GM21447 (cell line): ENCODE results near the gene OPN3.
A peak's percentile ranks its signal among the peaks of the same experiment; 100 is the strongest.

Experiments
- ATAC-seq: cut with Tn5 transposase; IDR thresholded peaks from one replicate; pipeline ENCODE4 v1.9.1; 2021; ENCODE audit not compliant: unreplicated experiment

OPN3 gene

DNA sequence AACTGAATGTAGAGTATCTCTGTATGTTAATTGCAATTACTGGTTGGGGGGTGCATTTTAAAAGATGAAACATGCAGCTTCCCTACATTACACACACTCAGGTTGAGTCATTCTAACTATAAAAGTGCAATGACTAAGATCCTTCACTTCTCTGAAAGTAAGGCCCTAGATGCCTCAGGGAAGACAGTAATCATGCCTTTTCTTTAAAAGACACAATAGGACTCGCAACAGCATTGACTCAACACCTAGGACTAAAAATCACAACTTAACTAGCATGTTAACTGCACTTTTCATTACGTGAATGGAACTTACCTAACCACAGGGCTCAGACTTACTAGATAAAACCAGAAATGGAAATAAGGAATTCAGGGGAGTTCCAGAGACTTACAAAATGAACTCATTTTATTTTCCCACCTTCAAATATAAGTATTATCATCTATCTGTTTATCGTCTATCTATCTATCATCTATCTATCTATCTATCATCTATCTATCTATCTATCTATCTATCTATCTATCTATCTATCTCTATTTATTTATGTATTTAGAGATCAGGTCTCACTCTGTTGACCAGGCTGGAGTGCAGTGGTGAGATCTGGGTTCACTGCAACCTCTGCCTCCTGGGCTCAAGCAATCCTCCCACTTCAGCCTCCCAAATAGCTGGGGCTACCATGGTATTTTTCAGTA is 47.8 kb downstream of the OPN3 start:
- peak; percentile 68 for ATAC-seq

DNA sequence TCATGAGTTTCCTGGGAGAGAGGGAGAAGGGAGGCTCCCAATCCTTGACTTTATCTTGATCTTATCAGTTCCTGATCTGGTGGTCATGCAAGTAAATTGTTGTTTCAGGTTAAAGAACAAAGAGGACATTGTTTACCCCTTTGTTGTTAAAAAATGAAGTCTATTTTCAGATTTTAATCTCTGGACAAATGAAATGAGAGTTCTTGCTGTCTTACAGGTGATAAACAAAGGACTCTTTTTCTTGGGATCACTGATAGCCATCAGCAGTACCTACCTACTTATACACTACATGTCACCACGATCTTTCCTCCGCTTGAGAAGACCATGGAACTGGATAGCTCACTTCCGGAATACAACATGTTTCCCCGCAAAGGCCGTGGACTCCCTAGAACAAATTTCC is 48.4 kb downstream of the OPN3 start:
- ATAC-seq, result no peak

DNA sequence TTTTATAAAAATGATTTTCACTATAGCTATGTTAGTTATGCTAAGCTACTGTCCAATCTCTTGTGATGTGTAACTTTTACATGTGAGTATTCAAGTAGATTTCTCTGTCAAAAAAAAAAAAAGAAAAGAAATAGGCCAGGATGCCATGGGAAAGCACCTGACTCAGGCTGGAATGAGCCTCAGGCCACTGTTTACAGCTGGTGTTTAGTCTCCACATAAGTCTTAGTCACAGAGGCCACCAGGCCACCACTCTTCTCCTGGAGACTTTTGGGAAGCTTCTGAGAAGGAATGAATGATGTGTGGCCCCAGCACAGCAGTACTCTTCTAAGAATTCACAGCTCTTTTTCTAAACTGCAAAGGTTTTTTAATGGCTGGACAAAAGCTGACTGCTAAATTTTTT is 48.9 kb downstream of the OPN3 start:
- ATAC-seq, result no peak

DNA sequence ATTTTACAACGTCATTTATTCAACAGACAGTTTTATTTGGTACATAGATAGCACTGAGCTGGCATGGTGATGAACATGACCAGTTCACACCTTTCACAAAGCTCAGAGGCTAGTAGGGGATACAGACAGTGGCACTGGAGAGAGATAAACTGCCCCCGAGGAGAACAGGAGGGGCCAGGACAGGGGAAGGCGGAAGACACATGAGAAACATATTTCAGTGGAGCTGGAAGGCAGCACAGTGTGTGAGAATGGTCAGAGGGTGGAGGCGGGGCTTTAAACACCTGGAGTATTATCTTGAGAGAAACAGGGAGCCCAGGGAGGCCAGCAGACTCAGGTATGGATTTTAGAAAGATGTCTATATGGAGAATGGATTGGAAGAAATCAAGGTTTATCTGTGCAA is 49.5 kb downstream of the OPN3 start:
- no peak for ATAC-seq

DNA sequence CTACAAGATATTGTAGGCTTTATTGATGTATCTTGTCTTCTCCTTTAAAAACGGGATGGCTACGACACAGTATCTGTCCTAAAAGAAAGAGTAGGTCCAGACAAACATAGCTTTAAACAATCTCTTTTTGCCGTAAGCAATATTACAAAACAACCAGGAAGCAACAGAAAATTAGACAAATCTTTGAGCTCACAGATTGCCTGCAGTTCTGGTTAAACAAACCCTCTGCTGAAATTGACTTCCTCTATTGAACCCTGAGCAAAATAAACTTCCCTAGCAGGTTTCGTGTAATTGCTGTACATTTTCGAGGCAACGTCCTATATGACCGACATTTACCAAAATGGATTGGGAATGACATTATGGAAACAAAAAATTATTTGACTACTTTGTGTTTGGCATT is 50.6 kb downstream of the OPN3 start:
- no peak for ATAC-seq

DNA sequence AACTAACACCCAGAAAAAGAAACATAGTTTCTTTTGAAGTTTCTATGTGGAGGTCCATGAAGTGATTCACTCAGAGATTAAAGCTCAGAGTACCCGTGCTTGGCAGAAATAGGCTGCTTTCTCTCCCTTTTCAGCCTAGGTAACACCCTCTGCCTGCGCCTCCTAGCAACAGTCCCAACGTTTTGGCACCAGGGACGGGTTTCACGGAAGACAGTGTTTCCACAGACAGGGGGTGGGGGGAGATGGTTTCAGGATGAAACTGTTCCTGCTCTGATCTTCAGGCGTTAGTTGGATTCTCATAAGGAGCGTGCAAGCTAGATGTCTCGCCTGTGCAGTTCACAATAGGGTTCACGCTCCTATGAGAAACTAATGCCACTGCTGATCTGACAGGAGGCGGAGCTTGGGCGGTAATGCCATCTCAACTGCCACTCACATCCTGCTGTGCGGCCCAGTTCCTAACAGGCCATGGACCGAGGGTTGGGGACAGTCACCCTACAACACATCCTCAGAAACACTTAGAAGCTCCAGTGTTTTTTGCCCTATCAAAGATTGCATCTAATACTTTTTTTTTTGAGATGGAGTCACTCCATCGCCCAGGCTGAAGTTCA is 53.2 kb downstream of the OPN3 start:
- no peak for ATAC-seq

DNA sequence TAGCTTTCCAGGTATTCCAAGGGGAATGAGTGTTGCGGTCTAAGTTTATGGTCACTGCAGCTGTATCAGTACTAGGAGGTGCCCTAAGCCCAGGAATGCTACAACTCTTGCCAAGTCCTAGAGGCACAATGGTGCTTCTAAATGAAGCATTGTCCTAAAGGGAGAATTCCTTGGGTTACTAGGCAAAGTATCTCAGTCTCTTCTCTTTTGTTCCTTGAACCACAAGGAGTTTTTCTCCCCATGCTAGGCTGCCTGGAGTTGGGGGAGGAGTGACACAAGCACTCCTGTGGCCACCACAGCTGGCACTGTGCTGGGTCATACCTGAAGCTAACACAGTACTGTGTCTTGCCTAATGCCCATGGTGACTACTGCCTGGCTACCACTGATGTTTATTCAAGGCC is 57.2 kb downstream of the OPN3 start:
- no peak for ATAC-seq

DNA sequence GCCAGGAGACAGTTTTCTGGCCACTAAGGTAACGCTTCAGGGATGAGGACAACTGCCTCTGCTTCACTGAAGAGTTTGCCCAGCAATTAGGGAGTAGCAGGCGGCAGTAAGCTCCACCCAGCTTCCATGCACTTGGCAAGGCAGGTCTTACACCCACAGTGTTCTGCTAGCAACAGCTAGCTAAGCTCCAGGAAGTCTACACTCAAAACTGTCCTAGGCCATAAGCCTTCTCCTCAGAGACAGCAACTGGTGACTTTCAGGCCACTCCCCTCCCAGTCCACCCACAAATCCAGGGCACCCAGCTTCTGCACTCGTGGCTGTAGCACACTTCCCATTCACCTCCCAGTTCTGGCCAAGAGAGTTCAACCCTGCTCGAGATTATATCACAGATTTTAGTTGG is 60.7 kb downstream of the OPN3 start:
- no peak for ATAC-seq

DNA sequence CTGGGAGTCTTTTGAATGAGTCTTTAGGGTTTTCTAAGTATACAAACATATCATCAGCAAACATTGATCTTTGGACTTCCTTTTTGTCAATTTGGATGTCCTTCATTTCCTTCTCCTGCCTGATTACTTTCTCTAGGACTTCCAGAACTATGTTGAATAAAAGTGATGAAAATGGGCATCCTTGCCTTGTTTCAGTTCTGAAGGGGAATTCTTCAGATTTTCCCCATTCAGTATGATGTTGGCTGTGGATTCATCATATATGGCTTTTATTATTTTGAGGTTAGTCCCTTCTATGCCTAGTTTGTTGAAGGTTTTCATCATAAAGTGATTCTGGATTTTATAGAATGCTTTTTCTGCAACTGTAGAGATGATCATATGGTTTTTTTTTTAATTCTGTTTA is 66.0 kb downstream of the OPN3 start:
- no peak for ATAC-seq

DNA sequence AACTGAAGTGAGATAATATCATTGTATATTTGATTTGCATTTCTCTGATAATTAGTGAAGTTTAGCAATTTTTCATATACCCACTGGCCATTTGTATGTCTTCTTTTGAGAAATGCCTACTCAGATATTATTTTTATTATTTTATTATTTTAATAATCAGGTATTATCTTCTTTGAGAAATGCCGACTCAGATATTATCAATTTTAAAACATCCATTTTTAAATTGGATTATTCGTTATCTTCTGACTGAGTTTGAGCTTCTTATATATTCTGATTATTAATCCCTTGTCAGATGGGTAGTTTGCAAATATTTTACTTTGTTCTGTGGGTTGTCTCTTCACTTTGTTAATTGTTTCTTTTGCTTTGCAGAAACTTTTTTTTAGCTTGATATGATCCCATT is 70.3 kb downstream of the OPN3 start:
- no peak for ATAC-seq

DNA sequence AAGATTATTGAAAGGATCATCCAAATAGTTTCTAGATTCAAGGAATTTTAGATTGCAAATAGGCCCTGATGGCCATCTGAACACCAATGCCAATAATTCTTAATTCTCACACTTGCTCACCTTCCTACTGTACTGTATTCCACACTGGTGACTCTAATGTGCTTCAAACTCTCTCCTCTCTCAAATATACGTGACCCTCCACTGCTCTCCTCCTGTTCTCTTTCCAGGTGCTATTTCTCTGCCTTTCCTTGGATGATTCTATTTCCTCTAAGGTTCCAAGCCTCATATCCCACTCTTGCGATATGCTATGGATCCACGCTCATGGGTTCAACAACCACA is 79.4 kb downstream of the OPN3 start:
- no peak for ATAC-seq

DNA sequence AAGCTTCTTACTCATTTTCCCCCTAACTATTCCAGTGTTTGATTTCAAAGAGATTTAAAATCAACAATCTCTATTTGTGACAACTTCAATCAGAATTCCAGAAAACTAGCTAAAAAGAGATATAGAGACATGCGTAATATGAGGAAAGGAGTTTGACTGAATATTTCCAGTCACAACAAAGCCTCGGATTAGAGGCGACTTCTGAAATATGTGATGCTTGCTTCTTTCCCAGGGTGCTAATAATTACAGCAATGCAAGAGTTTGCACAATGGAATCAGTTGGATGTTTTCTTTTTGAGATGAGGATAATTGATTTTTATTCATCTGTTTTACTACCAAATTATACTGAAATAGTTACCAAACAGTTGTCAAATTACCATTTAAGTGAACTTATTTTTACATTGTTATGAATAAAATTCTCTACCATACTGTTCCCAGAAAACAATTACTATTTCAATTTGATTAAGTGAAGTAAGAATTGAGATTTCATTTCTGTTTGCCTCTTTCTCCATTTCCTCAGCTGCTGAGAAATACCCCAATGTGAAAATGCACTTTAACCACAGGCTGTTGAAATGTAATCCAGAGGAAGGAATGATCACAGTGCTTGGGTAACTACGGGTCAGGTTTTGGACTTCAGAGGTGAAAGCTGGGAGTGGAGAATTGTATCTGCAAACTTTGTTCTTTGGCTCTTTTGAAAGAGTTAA is 79.9 kb downstream of the OPN3 start:
- ATAC-seq, result no peak

DNA sequence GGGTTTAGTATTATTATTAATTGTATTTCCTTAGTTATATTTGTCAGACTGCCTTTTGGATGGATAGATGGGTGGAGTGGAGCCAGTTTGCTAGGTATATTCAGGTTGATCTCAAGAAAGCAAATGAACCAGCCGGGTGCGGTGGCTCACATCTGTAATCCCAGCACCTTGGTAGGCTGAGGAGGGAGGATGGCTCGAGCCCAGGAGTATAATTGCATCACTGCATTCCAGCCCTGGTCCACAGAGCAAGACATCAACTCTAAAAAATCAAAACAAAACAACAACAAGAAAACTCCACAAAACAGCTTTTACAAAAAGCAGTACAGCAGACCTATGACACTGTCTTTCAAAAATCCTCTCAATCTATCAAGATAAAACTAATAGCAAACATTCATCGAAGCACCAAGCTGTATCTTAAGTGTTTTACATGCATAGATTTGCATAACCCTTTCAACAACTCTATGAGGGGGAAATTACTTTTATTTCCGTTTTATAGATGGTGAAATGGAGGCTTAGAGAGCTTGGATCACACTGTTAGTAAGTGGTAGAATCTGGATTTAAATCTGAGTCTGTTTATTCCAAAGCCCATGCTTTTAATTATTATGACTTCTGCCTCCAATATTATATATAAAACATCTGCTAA is 82.5 kb downstream of the OPN3 start:
- no peak for ATAC-seq

DNA sequence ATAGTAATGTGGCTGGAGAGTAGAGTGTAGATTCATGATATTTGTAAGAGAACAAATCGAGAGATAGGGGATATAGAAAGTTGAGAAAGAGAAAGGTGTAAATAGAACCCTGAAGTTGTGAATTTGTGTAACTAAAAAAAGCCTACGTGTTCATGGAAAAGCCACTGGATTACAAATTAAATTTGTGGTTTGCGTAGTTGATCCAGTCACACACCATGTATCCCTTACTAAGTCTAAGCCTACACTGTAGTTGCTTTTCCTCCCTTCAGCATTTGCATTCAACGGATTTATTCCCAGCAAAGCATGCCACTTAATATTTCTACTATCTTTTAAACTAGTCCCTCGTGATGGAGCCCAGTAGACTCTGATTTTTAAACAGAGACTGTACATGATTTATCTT is 83.1 kb downstream of the OPN3 start:
- ATAC-seq, result no peak

DNA sequence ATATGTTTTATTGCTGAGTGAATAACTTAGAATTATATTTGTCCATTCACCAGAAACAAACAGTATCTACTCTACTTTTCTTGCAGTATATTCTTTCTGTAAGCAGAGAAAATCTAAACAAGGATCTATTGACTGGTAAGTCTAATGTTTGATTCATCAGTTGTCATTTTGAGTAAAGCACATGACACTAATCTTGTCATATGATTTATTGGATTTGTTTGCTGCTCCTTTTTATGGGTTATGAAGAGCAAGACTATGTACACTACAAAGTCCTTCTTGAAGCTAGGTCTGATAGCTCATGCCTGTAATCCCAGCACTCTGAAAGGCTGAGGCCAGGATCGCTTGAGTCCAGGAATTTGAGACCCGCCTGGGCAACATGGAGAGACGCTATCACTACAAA is 84.6 kb downstream of the OPN3 start:
- ATAC-seq, result no peak

DNA sequence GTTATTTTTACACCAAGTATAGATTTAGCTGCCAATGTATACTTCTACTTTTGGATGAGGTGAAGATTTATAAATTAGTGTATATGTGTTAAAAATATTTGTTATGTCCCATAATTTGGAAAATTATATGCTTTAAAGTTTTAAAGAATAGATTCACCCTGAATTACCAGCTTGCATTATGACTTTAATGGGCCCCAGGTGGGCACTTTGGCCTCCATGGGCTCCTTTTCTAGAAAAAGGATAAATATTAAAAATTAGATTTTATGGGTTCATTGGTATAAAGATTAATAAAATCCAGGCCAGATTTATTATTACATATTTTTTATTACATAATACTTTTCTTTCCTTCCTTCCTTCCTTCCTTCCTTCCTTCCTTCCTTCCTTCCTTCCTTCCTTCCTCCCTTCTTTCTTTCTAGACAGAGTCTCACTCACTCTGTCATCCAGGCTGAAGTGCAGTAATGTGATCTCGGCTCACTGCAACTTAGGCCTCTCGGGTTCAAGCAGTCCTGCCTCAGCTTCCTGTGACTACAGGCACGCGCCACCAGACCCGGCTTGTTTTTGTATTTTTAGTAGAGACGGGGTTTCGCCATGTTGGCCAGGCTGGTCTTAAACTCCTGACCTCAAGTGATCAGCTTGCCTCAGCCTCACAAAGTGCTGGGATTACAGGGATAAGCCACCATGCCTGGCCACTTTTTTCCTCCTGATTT is 86.1 kb downstream of the OPN3 start:
- ATAC-seq, result no peak

DNA sequence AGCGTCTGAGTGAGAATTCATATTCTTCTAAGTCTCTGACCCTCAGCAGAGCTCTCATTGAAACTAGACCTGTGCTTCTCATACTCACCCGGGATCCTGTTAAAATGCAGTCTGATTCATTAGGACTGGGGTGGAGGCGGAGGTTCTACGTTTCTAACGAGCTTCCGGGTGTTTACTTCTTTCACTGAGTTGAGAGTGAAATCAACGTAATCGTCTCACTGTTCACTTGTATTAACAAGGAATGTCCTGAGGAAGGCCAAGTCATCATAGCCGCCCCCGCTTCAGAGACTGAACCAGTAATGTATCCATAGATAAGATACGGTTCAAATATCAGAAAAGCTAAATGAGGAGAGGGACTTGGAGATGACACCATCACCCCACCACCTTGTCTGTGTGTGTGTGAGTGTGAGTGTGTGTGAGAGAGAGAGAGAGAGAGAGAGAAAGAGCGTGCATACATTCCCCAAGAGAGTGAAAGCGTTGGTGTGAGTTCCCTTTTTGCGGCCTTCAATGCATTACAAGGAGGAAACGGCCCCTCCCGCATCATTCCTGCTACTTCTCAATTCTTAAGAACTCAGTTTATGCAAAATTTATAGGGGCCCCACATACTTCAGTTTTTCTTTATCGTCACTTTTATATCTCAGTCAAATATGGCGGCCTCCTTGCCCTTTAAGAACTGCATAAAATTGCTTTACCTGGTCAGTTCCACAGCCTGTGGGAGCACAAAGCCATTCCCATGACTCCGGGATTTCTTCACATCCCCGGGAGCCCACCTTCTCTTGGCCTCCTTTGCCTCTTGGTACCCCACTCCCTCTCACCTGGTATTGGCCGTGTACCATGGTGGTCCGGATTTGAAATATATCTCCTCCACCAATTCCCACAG is 88.2 kb downstream of the OPN3 start:
- ATAC-seq, result peak; percentile 88

DNA sequence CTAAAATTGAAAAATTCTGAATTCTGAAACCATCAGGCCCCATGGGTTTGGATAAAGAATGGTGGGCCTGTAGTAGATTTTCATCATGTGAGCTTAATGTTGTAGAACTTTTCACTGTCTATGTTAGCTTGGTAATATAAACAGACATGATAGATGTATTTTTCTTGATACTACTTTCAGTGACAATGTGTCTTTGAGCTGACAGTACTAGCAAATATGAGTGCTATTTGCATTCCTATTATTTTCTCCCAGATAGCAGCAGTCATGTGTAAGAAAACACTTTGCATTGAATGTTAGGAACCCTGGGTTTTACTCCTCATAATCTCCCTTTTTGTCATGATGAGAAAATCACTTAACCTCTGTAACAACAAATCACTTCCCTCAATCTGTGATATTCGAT is 89.9 kb downstream of the OPN3 start:
- ATAC-seq, result no peak

DNA sequence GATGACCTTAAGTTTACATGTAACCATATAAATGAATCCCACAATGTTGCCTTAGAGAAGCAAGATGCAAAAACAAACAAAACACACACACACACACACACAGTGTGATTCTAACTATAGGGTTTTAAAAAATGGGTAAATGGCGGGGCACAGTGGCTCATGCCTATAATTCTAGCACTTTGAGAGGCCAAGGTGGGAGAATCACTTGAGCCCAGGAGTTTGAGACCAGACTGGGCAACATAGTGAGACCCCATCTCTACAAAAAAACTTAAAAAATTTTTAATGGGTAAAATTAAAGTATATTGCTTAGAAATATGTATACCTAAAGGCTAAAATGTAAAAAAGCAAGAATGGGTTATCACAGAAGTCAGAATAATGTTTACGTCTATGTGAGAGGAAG is 92.2 kb downstream of the OPN3 start:
- no peak for ATAC-seq
